ENCODE measurements around the gene TPP2. TPM values are rescaled to one million over a fixed set of nuclear protein-coding genes. Genes with fewer than 3 reads are reported as not detected.

TPP2 gene
- total RNA-seq, 1 donor from 2014 or later = 37.6 TPM

DNA sequence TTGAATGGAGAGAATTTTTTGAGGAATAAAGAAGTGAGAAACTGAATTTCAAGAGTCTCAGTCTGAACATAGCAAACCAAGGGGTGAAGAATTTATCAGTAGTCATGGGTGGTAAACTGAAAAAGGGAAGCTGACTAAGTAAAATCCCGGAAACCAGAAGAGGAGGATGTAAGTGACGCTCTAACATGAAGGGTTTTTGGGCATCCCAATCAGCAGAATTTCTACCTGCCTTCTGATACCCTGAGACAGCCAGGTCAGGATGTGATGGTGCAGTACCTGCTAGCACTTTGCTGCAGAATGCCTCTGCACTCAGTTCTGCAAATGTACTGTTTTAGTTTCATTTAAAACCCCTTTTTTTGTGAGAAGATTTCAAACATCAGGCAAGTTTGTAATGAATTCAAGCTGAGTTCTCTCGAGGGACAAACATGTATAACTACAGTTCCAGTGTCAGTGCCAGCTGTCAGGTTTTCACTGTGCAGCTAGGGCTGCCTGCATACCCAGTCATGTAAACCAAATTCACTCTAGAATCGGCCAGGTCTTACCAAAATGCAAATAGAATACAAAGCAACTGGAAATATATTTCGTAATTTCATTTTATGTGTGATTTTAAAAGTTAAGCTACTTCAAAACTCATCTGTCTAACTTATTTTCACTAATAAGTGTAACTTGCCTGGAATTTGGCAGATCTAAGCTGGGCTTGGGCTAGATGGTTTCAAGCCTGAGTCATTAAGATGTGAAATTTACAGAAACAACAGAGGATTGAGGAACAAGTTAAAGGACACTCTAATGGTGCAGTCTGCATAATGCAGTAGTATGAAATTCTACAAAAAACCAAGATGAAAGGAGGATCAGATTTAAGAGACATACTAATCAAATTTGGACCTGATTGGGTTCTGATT is 84.3 kb downstream of the TPP2 start:
- Mint-ChIP-seq H3K4me1 (ENCODE audit: low read depth, unreplicated experiment) (no peaks in the 10 kb centered on the region), H3K36me3 (ENCODE audit: low read depth, unreplicated experiment) (peaks cover 12% of the 10 kb centered on the region), H3K27ac (ENCODE audit: unreplicated experiment) (no peak overlapping the region), H3K27me3 (ENCODE audit: low read depth, unreplicated experiment) (no peaks in the 10 kb centered on the region), H3K9me3 (ENCODE audit: unreplicated experiment) (peaks cover 4% of the 10 kb centered on the region), H3K4me3 (ENCODE audit: unreplicated experiment) (no peak overlapping the region)
- Histone ChIP-seq H3K79me2 (ENCODE audit: insufficient read depth, low read length) (no peaks in the 10 kb centered on the region), H3K4me1 (ENCODE audit: insufficient read depth, low read length) (no peaks in the 10 kb centered on the region), H3K36me3 (ENCODE audit: insufficient read depth, low read length) (peaks cover 28% of the 10 kb centered on the region), H3K9ac (ENCODE audit: low read length) (no peak overlapping the region), H4K20me1 (ENCODE audit: insufficient read depth, low read length) (no peaks in the 10 kb centered on the region), H3K27ac (ENCODE audit: low read depth, low read length) (no peak overlapping the region), H2AFZ (ENCODE audit: low read depth, low read length) (no peak overlapping the region), H3K9me3 (ENCODE audit: insufficient read depth, low read depth, low read length) (no peaks in the 10 kb centered on the region), H3K4me2 (ENCODE audit: low read length) (no peak overlapping the region), H3K27me3 (ENCODE audit: insufficient read depth, low read length) (no peaks in the 10 kb centered on the region), H3K4me3 (ENCODE audit: insufficient read depth, low read depth, low read length) (no peak overlapping the region)
- TF ChIP-seq, protein P1, sequence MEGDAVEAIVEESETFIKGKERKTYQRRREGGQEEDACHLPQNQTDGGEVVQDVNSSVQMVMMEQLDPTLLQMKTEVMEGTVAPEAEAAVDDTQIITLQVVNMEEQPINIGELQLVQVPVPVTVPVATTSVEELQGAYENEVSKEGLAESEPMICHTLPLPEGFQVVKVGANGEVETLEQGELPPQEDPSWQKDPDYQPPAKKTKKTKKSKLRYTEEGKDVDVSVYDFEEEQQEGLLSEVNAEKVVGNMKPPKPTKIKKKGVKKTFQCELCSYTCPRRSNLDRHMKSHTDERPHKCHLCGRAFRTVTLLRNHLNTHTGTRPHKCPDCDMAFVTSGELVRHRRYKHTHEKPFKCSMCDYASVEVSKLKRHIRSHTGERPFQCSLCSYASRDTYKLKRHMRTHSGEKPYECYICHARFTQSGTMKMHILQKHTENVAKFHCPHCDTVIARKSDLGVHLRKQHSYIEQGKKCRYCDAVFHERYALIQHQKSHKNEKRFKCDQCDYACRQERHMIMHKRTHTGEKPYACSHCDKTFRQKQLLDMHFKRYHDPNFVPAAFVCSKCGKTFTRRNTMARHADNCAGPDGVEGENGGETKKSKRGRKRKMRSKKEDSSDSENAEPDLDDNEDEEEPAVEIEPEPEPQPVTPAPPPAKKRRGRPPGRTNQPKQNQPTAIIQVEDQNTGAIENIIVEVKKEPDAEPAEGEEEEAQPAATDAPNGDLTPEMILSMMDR (IDR thresholded peaks at IDR 0.05; ENCODE audit: insufficient read depth, low read depth, low read length) = no peak
- TF ChIP-seq EZH2 (IDR thresholded peaks at IDR 0.05; ENCODE audit: insufficient read depth, low read length) = no peak
- peak; percentile 14 for DNase-seq (ENCODE audit: low read depth)
- FAIRE-seq = no peak

DNA sequence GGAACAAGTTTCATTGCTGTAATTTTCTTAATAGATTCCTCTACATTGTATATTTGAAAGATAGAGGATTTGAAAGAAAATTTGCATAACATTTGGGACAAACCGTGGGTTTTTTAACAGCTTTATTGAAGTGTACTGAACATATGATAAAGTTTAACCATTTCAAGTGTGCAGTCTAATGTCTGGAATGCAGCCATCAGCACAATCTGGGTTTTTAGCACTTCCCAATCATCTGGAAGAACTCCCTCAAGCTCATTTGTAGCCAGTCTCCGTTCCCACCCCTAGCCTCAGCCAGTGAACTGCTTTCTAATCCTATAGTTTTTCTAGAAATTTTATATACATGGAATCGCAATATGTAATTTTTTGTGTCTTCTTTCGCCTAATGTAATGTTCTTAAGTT is 85.4 kb downstream of the TPP2 start:
- no peaks in the 10 kb centered on the region for H3K27me3 Mint-ChIP-seq (ENCODE audit: low read depth, unreplicated experiment)
- H3K27ac Mint-ChIP-seq (ENCODE audit: unreplicated experiment) = no peak overlapping the region
- no peaks in the 10 kb centered on the region for H3K4me1 ChIP-seq (ENCODE audit: insufficient read depth, low read length)
- peaks cover 4% of the 10 kb centered on the region for H3K9me3 Mint-ChIP-seq (ENCODE audit: unreplicated experiment)
- H2AFZ ChIP-seq (ENCODE audit: low read depth, low read length) = no peak overlapping the region
- H3K79me2 ChIP-seq (ENCODE audit: insufficient read depth, low read length) = no peaks in the 10 kb centered on the region
- peaks cover 10% of the 10 kb centered on the region for H3K36me3 Mint-ChIP-seq (ENCODE audit: low read depth, unreplicated experiment)
- no peak overlapping the region for H3K4me2 ChIP-seq (ENCODE audit: low read length)
- peaks cover 18% of the 10 kb centered on the region for H3K36me3 ChIP-seq (ENCODE audit: insufficient read depth, low read length)
- no peak overlapping the region for H3K27ac ChIP-seq (ENCODE audit: low read depth, low read length)
- H3K4me1 Mint-ChIP-seq (ENCODE audit: low read depth, unreplicated experiment) = no peaks in the 10 kb centered on the region
- no peak for FAIRE-seq
- H3K9me3 ChIP-seq (ENCODE audit: insufficient read depth, low read depth, low read length) = no peaks in the 10 kb centered on the region
- no peak overlapping the region for H3K4me3 ChIP-seq (ENCODE audit: insufficient read depth, low read depth, low read length)
- no peaks in the 10 kb centered on the region for H3K27me3 ChIP-seq (ENCODE audit: insufficient read depth, low read length)
- no peaks in the 10 kb centered on the region for H4K20me1 ChIP-seq (ENCODE audit: insufficient read depth, low read length)
- TF ChIP-seq, protein P1 (IDR thresholded peaks at IDR 0.05; ENCODE audit: insufficient read depth, low read depth, low read length) = no peak
- TF ChIP-seq EZH2 (IDR thresholded peaks at IDR 0.05; ENCODE audit: insufficient read depth, low read length) = no peak
- H3K9ac ChIP-seq (ENCODE audit: low read length) = no peak overlapping the region
- no peak overlapping the region for H3K4me3 Mint-ChIP-seq (ENCODE audit: unreplicated experiment)
- no peak for DNase-seq (ENCODE audit: low read depth)

DNA sequence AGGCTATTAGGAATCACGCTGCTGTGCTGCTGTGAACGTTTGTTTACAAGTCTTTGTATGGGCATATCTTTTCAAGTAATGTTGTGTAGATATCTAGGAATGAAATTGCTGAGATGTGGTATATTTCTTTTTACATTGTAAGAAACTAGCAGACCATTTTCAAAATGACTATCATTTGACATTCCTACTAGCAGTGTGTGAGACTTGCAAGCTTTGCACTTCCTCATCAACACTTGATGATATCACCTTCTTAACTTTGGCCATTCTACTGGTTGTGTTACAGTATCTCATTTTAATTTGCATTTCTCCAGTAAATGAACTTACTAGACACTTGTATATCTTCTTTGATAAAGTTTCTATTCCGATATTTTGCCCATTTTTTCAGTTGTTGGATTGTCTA is 85.9 kb downstream of the TPP2 start:
- no peak overlapping the region for H3K27ac Mint-ChIP-seq (ENCODE audit: unreplicated experiment)
- H3K36me3 Mint-ChIP-seq (ENCODE audit: low read depth, unreplicated experiment) = peaks cover 10% of the 10 kb centered on the region
- no peak for FAIRE-seq

More for the DNA sequence above, 85.9 kb downstream of the TPP2 start:
- Mint-ChIP-seq H3K4me1 (ENCODE audit: low read depth, unreplicated experiment) (no peaks in the 10 kb centered on the region), H3K27me3 (ENCODE audit: low read depth, unreplicated experiment) (no peaks in the 10 kb centered on the region), H3K9me3 (ENCODE audit: unreplicated experiment) (peaks cover 4% of the 10 kb centered on the region), H3K4me3 (ENCODE audit: unreplicated experiment) (no peak overlapping the region)
- no peak overlapping the region for H3K27ac ChIP-seq (ENCODE audit: low read depth, low read length)
- no peak for DNase-seq (ENCODE audit: low read depth)
- no peak overlapping the region for H3K4me2 ChIP-seq (ENCODE audit: low read length)
- no peak overlapping the region for H3K9ac ChIP-seq (ENCODE audit: low read length)
- H3K36me3 ChIP-seq (ENCODE audit: insufficient read depth, low read length) = peaks cover 13% of the 10 kb centered on the region
- H2AFZ ChIP-seq (ENCODE audit: low read depth, low read length) = no peak overlapping the region
- H3K79me2 ChIP-seq (ENCODE audit: insufficient read depth, low read length) = no peaks in the 10 kb centered on the region
- no peak overlapping the region for H3K4me3 ChIP-seq (ENCODE audit: insufficient read depth, low read depth, low read length)
- no peaks in the 10 kb centered on the region for H3K27me3 ChIP-seq (ENCODE audit: insufficient read depth, low read length)
- H4K20me1 ChIP-seq (ENCODE audit: insufficient read depth, low read length) = no peaks in the 10 kb centered on the region
- no peaks in the 10 kb centered on the region for H3K4me1 ChIP-seq (ENCODE audit: insufficient read depth, low read length)
- no peak for TF ChIP-seq EZH2 (IDR thresholded peaks at IDR 0.05; ENCODE audit: insufficient read depth, low read length)
- TF ChIP-seq, protein P1 (IDR thresholded peaks at IDR 0.05; ENCODE audit: insufficient read depth, low read depth, low read length) = no peak
- H3K9me3 ChIP-seq (ENCODE audit: insufficient read depth, low read depth, low read length) = no peaks in the 10 kb centered on the region

All from astrocyte (in vitro differentiated cells and primary cell).